ENCODE results near the gene L3MBTL1.
"Not testable (repeated sequence)": the region's sequence is repeated elsewhere in the genome, so short reads cannot be mapped to it uniquely, and the experiment has no call there.

The L3MBTL1 gene

DNA sequence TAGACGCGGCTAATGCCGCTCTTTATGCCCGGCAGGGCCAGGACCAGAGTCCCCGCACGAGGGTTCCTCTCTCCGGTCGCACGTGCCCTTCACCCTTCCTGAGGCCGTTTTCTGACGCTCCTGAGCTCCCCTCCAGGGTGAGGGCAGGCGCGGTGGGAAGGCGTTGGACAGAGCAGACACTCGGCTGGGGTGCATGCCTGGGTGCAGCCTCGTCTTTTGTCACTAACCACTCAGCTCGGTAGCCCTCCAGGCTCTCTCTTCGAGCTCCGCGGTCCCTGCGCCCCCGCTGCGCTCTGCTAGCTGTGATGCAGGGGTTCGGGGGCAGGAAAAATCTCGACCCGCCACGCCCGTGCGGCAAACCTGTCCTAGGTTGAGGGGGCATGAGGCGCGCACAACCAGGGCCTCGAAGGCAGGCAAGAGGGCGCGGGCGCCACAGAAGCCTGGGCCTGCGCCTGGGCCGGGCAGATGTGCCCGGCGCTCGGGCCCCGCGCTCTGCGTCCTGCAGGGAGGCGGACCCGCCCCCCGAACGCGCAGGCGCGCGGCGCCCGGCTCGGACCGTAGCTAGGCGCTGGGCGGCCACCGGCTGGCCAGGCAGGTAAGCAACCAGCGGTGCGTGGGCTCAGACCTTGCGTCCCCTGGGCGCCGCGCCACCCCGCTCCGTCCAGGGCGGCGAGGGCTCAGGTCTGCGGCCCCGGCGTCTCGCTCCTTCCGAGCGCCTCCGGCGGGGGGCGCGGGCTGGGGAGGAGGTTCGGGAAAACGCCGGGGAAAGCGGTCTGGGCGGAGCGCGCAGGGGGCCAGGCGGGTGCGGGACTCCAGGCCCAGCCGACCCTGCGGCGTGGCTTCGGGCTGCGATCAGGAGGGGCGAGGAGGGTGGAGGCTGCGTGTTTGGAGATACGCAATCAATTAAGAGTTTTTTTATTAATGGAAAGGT is at the start of gene L3MBTL1:
TSS of gene L3MBTL1 (plus strand) at position 548 of the 931 bp plus-strand sequence. CDS start 5,807 bp downstream, outside the sequence.
- DNase-seq (ENCODE audit: low read depth in 2 of 2) = no peak

GRCh38 chr20:43458422-43458924 is 49.0 kb upstream of the L3MBTL1 start:
- DNase-seq (ENCODE audit: low read depth in 2 of 2) = no peak

- DNase-seq (ENCODE audit: low read depth in 2 of 2) = no peak
Measured at GRCh38 chr20:43459022-43459942, 48.2 kb upstream of the L3MBTL1 start.

DNA sequence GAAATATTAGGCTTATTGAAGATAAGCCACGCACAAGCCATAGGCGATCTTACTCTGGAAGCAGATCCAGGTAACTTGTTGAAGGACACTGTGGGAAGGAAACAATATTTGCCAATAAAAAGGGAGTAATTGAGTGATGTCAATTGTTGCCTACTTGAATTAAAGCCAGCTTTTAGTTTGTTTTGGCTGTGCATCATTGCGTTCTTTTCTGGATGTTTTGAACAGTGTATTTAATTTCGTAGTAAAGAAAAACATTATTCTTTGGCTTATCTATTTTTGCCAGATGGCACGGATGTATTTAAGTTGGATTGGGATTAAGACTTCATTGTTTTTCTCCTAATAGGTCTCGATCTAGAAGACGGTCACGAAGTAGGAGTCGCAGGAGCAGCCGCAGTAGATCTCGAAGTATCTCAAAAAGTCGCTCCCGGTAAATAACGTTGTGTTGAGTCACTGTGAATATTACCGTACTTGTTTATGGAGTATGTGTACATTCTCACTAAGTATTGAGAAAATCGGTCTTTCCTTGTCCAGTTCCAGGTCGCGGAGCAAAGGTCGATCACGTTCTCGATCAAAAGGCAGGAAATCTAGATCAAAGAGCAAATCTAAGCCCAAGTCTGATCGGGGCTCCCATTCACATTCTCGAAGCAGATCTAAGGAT is 47.2 kb upstream of the L3MBTL1 start:
- no peak for DNase-seq (ENCODE audit: low read depth in 2 of 2)

DNA sequence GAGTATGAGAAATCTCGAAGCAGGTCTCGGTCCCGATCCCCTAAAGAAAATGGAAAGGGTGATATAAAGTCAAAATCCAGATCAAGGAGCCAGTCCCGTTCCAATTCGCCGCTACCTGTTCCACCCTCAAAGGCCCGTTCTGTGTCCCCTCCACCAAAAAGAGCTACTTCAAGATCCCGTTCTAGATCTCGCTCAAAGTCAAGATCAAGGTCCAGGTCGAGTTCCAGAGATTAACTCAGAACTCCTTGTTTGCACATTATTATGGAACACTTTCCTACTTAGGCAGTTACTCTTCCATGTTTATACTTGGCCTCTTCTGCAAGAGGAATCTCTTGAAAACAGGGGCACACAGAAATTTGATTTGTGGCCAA is 46.7 kb upstream of the L3MBTL1 start:
- no peak for DNase-seq (ENCODE audit: low read depth in 2 of 2)

GRCh38 chr20:43461894-43462659 is 45.4 kb upstream of the L3MBTL1 start:
- no peak for DNase-seq (ENCODE audit: low read depth in 2 of 2)

GRCh38 chr20:43462660-43463526 is 44.6 kb upstream of the L3MBTL1 start:
- no peak for DNase-seq (ENCODE audit: low read depth in 2 of 2)

DNA sequence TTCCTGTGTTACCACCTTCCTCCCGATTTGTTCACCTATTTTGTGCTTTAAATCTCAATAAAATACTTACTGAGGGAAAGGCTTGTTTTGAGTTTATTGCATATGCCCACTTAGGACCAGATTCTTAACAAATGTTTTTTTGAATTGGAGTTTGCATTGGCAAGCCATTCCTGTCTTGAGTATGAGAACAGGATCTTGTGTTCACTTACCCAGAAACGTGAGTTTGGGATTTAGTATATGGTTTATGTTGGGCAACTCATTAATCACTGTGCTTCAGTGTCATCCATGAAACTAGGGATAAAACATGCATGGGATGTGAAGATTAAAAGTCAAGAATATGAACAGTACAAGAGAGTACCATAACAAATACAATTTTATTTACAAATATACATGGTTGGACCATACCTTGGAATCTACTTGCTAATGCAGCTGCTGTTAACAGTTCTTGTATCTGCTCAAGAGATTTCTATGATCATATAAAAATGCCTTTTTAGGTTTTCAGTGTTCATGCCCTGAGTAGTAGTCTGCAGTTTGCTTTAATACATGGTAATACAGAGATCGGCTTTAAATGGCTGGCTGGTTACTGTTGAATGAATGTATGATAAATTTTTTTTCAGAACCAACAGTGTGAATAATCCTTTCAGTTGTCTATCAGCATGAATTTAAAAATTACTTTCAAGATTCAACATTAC is 43.8 kb upstream of the L3MBTL1 start:
- no peak for DNase-seq (ENCODE audit: low read depth in 2 of 2)

DNA sequence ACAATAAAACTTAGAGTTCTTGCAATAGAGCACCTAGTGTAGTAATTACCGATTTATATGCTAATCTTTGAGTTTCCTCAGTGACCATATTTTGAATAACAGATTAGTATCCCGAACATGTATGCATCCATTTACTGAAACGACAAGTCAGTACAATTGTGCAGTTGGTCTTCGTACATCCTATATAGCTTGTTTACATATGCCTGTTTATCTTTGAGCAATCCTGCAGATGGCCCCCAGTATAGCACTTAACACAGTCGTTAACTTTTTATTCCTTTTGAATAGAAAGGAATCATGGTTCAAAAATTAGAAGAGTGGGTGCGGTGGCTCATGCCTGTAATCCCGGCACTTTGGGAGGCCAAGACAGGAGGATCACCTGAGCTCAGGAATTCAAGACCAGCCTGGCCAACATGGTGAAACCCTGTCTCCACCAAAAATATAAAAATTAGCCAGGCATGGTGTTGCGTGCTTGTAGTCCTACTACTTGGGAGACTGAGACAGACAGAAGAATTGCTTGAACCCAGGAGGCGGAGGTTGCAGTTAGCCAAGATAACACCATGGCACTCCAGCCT is 43.2 kb upstream of the L3MBTL1 start:
- DNase-seq (ENCODE audit: low read depth in 2 of 2) = no peak

DNA sequence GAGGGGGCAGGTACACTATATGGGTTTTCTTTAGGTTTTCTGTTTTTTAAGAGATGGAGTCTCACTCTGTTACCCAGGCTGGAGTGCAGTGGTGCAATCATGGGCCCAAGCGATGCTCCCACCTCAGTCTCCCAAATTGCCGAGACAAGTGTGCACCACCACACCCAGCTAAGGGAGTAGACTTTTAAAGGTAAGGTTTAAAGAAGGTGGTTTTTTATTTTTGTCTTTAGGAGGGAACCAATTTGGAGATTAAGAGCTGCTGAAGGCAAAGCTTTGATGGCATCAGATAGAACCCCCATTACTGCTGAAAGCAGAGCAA is 41.9 kb upstream of the L3MBTL1 start:
- no peak for DNase-seq (ENCODE audit: low read depth in 2 of 2)

DNA sequence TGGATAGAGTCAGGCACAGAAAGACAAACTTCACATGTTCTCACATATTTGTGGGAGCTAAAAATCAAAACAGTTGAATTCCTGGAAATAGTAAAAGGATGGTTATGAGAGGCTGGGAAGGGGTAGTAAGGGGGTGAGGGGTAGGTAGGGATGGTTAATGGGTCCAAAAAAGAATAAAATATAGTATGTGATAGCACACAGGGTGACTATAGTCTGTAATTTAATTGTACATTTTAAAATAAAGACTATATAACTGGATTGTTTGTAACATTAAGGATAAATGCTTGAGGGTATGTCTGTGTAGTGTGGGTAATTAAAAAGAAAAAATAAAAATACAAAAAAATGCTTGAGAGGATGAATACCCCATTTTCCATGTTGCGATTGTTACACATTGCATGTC is 39.9 kb upstream of the L3MBTL1 start:
- no peak for DNase-seq (ENCODE audit: low read depth in 2 of 2)

- no peak for DNase-seq (ENCODE audit: low read depth in 2 of 2)
Measured at GRCh38 chr20:43472671-43473380, 34.7 kb upstream of the L3MBTL1 start.

DNA sequence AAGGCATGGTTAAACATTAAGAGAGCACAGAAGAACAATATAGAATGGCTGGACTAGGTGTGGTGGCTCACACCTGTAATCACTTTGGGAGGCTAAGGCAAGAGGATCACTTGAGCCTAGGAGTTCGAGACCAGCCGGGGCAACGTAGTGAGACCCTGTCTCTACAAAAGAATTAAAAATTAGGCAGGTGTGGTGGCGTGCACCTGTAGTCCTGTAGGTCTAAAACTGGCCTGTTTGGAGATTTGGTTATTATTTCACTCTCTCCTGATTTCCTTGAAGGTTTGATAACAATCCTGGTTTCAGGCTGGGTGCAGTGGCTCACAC is 34.2 kb upstream of the L3MBTL1 start:
- no peak for DNase-seq (ENCODE audit: low read depth in 2 of 2)

DNA sequence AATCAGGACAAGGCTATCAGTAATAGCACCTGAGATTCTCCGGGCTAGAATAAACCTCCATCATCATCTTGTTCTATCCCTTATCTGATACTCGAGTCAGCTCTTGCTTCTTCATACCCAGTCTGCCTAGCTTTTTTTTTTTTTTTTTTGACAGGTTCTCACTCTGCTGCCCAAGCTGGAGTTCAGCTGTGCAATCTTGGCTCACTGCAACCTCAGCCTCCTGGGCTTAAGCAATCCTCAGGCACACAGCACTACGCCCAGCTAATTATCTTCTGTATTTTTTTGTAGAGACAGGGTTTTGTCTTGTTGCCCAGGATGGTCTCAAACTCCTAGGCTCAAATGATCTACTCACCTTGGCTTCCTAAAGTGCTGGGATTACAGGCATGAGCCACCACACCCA is 30.3 kb upstream of the L3MBTL1 start:
- DNase-seq (ENCODE audit: low read depth in 2 of 2) = no peak

DNA sequence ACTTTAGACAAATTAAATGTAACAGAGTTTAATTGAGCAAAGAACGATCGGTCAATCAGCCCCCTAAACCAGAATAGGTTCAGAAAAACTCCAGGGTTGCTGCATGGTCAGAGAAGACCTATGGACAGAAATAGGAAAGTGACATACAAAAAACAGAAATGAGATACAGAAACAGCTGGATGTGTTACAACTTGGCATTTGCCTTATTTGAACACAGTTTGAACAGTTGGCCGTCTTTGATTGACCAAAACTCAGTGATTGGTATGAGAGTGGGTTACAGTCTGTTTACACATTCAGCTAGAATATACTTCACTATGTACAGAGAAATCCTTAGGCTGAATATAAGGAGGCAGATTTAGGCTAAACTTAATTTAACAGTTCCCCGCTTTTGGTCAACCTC is 29.9 kb upstream of the L3MBTL1 start:
- DNase-seq (ENCODE audit: low read depth in 2 of 2) = no peak

- DNase-seq (ENCODE audit: low read depth in 2 of 2) = no peak
Measured at GRCh38 chr20:43490038-43490437, 17.5 kb upstream of the L3MBTL1 start.

DNA sequence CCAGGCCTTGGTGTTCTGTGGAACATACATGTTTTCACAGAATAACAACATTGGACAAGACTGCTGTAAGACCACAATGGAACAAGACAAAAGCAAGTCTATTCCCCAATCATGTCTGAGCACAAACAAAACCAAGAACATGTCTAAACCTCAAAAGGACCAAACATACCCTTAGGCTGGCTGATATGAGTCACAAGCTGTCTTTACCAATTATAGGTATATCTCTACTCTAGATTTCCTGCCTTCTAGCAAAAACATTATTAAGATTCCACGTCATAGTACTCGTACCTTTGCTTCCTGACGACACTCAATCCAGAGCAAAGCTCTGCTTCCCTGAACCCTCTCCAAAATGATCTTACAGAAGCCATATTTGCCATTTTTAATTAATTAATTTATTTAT is 15.4 kb upstream of the L3MBTL1 start:
- DNase-seq (ENCODE audit: low read depth in 2 of 2) = no peak

DNA sequence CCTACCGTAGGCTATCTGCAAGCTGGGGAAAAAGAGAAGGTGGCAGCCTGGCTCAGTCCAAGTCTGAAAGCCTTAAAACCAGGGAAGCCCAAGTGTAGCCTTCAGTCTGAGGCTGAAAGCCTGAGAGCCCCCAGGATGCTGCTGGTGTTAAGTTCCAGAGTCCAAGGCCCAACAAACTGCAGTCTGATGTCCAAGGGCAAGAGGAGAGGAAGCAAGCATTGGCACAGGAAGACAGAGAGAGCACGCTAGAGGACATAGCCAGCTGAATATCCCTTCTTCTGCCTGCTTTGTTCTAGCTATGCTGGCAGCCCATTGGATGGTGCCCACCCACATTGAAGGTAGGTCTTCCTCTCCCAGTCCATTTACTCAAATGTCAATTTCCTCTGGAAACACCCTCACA is 12.1 kb upstream of the L3MBTL1 start:
- no peak for DNase-seq (ENCODE audit: low read depth in 2 of 2)

DNA sequence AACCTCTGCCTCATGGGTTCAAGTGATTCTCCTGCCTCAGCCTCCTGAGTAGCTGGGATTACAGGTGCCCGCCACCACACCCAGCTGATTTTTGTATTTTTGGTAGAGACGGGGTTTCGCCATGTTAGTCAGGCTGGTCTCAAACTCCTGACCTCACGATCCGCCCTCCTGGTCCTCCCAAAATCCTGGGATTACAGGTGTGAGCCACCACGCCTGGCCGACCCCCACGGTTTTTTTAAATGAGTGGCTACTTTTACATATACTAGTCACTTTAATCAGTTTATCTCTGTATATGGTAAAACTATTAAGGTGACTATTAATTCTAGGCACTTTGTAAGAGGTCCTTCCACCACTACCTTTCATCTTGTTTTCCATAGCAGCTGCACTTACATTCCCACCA is 5.5 kb upstream of the L3MBTL1 start:
- DNase-seq (ENCODE audit: low read depth in 2 of 2) = not testable (repeated sequence)
